NCI-H1930 (cell line): ENCODE data around the gene SPOCD1.
"Not testable (repeated sequence)": the region's sequence is repeated elsewhere in the genome, so short reads cannot be mapped to it uniquely, and the experiment has no call there.

Experiments
- DNase-seq, 2 experiments: peaks; one replicate each; lab custom pipeline; 2025; lab: John Stamatoyannopoulos, UW

SPOCD1 gene

DNA sequence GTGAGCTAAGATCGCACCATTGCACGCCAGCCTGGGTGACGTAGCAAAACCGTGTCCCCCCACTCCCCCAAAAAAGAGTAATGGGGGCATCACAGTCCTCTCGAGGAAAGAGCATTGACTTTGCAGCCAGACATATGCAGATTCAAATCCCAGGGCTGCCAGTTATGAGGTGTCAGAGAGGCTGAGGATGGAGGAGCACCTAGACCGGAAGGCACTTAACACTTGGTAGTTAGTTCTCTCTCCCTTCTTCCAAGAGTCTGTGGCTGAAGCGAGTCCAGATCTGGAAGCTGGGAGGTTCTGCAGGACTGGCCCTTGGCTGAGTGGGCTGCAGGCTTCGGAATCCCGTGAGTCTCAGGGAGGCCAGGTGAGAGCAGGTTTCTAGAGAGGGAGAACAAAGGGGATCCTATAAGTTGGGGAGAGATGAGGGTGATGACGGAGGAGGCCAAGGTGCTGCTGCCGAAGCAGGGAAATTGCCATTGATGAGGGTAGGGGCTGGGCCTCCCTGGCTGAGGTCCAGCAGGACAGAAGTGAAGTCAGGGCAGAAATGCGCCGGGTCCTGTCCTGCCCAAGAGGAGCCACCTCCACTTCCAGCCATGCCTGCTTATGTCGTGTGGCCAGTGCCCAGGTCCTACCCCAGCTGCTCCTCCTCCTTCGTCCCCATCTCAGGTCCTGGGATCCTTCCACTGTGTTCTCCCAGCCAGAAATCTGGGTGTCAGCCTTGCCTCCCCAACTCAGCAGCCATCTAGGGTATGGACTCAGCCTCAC, 13.3 kb upstream of the SPOCD1 start:
- DNase-seq: no peak

DNA sequence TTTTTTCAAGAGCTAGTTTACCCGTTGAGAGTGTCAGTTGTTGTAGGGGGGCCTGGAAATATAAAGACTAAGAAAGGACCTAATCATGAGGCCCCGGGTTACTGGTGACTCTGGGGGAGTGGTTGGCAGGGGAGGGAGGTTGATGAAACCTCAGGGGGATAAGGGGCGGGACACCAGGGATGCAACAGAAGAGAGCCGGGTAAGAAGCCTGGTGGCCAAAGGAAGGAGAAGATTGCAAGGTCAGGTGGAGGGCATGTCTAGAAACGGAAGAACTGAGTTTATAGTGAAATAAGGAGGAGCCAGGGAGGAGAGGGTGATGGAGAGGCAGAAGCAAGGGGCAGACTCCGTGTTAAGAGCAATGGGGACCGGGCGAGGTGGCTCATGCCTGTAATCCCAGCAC, 12.5 kb upstream of the SPOCD1 start:
- DNase-seq: no peak

DNA sequence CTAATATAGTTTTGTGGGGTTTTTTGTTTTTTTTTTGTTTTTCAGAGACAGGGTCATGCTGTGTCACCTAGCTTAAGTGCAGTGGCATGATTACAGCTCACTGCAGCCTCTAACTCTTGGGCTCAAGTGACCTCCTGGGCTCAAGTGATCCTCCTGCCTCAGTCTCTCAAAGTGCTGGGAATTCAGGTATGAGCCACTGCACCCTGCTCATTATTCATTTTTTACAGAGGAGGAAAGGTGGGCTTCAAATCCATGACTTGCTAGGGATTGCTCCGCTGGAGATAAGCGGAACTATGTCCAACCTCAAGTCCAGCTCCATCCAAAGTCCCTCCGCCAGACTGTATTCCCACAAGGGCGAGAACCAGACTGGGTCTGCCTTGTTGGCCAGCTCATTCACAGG, 8.0 kb upstream of the SPOCD1 start:
- DNase-seq: no peak

- DNase-seq: no peak
Measured at GRCh38 chr1:31822766-31823165, 6.9 kb upstream of the SPOCD1 start.

GRCh38 chr1:31820196-31820595, 4.4 kb upstream of the SPOCD1 start:
- not testable (repeated sequence) for DNase-seq

- no peak for DNase-seq
Measured at GRCh38 chr1:31818206-31818605, 2.4 kb upstream of the SPOCD1 start.

GRCh38 chr1:31816947-31817346, 1.1 kb upstream of the SPOCD1 start:
- not testable (repeated sequence) for DNase-seq

- DNase-seq: not testable (repeated sequence)
Measured at GRCh38 chr1:31816501-31816900, 679 bp upstream of the SPOCD1 start.

GRCh38 chr1:31815307-31815645, 546 bp downstream of the SPOCD1 start:
- DNase-seq: no peak

GRCh38 chr1:31814631-31815306, 1.1 kb downstream of the SPOCD1 start:
- DNase-seq: no peak

DNA sequence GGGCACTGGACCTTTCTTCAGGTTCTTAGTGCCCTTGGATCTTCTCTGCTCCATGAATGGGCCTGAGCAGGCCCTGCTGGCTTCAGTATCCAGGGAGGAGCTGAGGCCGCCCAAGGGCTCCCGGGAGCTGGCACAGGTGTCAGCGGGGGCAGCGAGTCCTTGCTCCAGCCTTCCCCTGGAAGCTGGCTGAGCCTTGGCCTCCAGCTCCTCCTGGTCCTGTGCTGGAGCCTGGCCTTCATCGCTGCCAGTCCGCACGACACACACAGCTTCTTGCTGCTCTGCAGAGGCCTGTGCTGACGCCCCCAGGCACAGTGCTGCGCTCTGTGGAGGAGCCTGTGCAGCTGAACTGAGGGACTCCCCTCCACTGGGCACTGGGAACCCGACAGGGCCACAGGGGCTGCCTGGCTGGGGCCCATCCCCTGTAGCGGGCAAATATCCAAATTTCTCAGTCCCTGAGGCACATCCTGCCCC, 1.7 kb downstream of the SPOCD1 start:
- DNase-seq: no peak

DNA sequence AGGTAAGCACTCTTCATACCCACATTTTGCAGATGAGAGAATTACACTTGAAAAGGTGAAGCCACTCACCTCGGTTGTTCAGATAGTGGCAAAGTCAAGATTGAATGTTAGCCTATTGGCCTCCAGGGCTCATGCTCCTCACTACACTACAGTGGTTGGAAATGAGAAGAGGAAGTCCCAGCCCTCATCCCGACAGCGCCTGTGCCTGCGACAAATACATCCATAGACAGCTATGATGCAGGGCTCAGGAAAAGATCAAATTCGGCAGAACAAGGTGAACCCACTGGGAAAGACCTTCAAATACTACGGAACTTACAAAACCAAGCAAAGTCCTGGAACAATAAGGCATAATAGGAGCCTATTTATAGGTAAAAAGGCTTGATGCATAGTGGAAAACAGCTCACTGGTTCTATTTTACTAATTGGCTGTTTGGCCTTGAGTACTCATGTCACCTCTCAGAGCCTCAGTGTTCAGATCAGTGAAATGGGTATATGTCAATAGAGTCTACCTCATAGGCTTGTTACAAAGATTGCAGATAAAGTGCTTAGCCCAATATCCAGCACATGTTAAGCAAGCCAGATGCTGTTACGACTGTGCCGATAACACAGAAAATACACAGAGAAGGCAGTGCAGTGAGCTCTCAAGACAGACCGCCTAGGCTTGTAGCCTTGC, 3.5 kb downstream of the SPOCD1 start:
- DNase-seq: no peak

DNA sequence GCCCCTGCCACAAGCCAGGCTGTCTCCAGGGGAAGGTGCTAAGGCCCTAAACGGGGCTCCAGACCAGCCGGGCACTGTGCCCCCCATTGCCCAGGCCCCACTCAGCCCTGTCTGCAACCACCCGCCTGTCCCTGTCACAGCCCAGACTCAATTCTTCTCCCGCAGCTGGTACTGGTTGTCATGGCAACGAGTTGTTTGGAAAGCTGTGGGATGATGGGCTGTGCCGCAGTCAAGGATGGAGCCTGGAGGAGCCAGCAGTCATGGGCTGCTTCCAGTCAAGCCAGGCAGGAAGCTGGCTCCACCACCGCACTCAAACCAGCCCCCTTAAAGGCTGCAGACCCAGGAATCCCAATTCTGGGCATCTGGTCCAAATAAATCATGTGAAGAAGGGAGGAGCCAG, 4.2 kb downstream of the SPOCD1 start:
- DNase-seq: peak; percentile 11 to 57

GRCh38 chr1:31809698-31810097, 6.1 kb downstream of the SPOCD1 start:
- no peak for DNase-seq

DNA sequence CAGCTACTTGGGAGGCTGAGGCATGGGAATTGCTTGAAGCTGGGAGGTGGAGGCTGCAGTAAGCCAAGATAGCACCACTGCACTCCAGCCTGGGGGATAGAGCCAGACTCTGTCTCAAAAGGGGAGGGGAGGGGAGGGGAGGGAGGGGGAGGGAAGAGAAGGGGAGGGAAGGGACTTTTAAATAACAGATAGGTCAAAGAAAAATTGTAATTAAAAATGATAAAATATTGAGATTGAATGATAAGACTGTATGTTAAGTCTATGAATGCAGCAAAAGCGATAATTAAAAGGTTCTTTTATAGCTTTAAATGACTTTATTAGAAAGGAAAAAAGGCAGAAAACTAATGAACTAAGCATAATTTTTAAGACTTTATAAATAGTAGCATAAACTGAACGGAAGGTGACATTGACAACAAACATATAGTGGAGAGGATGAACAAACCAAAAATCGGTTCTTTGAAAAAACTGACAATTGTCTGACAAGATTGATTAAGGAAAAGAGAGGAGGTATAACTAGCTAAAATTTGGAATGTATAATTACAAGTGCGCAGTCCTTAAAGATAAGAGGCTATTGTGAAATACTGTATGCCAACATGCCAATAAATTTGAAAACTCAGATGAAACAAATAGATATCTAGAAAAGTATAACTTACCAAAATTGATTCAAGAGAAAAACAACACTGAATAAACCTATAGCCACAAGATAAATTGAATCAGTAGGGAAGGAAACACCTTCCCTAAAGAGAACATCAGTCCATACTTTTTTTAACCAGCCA, 8.4 kb downstream of the SPOCD1 start:
- DNase-seq: no peak

DNA sequence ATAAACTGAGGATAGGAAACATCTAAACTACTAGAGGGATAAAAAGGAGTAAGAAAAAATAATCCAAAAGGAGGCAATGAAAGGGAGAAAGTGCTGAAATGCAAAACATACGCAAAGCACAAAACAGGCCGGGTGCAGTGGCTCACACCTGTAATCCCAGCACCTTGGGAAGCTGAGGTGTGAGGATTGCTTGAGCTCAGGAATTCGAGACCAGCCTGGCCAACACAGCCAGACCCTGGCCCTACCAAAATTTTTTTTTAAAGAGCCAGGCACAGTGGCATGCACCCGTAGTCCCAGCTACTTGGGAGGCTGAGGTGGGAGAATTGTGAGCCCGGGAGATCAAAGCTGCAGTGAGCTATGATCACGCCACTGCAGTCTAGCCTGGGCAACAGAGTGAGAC, 10.5 kb downstream of the SPOCD1 start:
- DNase-seq: no peak

DNA sequence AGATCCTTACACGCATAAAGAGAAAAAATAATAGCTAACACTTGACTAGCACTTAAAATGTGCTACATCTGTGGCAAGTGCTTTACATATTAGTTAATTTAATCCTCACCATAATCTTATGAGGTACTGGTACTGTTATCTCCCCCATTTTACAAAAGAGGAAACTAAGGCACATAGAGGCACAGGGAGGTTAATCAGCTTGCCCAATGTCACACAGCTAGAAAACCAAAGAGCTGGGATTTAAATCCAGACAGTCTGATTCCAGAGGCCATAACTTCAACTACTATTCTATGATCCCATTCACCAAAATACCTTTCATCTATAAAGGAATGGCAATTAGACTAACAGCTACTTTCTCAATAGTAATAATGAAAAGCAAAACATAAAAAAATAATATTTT, 11.7 kb downstream of the SPOCD1 start:
- DNase-seq: no peak

DNA sequence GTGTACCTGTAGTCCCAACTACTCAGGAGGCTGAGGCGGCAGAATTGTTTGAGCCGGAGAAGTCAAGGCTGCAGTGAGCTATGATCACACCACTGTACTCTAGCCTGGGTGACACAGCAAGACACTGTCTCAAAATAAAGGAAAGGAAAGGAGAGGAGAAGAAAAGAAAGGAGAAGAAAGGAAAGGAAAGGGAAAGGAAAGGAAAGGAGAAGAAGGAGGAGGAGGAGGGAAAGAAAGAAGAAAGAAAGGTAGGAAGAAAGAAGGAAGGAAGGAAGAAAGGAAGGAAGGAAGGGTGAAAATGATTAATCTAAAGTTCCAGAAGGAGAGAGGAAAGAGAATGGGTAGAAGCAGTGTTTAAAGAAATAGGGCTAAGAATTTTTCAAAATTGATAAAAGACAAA, 12.2 kb downstream of the SPOCD1 start:
- DNase-seq: no peak

- no peak for DNase-seq
Measured at GRCh38 chr1:31802190-31803150, 13.4 kb downstream of the SPOCD1 start.

DNA sequence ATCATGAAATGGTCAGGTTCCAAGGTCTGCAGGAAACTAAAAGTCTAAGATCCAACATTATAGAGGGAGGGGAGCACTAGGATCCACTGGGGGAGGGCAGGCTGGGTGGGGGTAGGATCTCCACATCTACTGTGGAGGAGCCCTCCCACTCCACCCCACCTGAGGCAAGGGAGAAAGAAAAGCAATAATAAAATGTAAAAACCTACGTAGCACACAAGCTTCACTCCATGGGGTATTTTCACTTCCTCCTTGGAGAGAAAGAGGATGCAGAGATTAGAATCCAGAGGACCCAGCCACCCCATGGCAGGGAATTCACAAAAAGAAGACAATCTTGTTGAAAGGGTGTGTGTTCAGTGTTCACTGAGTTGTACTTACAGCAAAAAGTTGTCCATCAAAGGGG, 14.4 kb downstream of the SPOCD1 start:
- DNase-seq: no peak

DNA sequence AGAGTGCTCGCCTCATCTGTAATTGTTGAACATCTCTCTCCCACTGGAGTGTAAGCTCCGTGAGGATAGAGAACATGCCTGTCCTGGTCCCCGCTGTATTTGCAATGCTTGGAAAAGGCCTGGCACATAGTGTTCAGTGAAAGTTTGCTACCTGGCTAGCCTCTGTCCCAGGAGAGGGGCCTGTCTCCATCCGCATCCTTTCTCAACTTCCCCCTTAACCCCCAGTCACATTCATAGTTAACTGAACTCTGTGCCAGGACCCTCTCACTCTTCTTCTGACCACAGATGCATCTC, 15.2 kb downstream of the SPOCD1 start:
- DNase-seq: no peak
